ENCODE measurements around the gene ANKRD34A.

The ANKRD34A gene

DNA sequence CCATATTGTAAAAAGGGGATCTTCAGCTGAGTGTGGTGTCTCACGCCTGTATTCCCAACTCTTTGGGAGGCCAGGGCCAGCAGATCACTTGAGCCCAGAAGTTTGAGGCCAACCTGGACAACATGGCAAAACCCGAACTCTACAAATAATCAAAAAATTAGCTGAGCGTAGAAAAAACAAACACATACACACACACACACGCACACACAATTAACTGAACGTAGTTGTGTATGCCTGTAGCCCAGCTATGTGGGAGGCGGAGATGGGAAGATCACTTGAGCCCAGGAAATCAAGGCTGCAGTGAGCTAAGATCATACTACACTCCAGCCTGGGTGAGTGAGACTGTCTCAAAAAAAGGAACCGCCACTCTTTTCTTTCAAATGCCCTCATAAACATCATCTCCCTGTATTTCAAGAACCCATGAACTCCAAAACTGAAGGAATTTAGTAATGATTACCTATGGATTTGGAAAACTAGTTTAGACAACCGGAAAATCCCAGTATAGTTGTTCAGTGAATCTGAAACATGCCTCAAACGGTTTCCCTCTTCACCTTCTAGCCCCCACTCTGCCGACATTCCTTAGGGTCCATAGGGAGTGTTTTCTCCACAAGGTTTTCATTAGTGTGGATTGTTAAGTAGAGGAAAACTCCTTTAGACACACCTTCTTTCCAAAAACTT, 27.5 kb upstream of the ANKRD34A start:
- DNase-seq (ENCODE audit: low read depth, low spot score), result no peak

DNA sequence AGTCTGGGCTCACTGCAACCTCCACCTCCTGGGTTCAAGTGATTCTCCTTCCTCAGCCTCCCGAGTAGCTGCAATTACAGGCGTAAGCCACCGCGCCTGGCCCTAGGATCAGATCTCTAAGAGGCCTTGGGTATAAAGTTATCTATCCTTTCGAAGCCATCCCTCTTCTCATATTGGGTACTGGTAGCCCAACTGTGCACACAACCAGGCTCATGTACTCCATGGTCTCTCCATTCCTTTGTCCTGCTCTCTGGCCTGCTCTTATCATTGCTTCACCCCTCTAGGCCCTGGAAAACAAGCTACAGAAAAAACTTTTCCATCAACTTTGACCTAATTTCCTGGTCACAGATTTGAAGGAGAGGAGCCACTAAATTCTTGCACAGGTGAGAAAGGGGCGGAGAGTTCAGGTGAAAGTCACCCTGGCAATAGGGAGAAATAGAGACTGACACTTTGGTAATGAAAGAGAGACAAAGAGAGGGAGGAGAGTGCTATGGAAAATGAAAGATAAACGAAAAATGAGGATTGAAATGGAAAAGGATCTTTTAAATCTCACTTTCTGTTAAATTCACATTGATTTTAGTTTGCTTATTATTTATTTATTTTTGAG, 26.0 kb upstream of the ANKRD34A start:
- DNase-seq (ENCODE audit: low read depth, low spot score), result no peak

DNA sequence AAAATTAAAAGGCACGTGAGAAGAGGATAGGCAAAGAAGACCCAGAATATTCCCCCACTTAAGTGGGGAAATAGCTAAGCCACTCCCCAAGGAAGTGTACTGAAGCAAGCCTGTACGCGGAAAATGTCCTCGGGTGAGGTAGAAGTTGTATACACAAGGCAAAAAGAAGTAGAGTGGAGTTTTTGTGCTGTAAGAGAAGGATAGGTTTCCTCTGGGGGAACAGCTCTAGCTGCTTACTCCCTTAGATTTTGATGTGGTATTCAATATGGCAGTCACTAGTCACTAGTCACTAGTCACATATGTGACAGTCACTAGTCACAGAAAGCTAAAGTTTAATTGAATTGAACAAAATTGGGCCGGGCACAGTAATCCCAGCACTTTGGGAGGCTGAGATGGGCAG, 24.4 kb upstream of the ANKRD34A start:
- DNase-seq (ENCODE audit: low read depth, low spot score), result no peak

DNA sequence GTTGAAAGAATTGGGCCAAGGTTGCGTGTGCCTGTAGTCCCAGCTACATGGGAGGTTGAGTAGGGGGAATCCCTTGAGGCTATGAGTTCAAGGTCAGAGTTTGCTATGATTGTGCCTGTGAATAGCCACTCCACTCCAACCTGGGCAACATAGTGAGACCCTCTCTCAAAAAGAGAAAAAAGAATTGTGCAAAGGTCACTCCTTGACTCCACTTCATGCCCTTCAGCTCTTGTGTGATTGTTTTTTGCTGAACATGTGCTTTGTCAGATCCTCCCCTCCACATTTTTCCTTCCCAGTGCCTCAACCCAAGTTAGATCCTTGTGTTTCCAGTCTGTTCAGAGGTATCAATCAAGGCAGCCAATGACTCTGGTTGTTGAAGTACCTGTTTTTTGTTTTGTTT, 23.6 kb upstream of the ANKRD34A start:
- no peak for DNase-seq (ENCODE audit: low read depth, low spot score)

DNA sequence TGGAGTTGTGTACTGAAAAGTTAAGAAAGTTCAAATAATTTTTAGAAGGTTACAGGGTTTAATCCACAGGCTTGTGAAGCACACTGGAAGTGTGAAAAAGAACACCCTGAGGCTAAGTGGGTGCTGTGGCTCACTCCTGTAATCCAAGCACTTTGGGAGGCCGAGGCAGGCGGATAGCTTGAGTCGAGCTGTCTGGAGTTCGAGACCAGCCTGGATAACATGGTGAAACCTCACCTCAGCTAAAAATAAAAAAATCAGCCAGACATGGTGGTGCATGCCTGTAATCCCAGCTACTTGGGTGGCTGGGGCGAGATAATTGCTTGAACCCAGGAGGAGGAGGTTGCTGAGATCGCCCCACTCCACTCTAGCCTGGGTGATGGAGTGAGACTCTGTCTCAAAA, 22.2 kb upstream of the ANKRD34A start:
- no peak for DNase-seq (ENCODE audit: low read depth, low spot score)

DNA sequence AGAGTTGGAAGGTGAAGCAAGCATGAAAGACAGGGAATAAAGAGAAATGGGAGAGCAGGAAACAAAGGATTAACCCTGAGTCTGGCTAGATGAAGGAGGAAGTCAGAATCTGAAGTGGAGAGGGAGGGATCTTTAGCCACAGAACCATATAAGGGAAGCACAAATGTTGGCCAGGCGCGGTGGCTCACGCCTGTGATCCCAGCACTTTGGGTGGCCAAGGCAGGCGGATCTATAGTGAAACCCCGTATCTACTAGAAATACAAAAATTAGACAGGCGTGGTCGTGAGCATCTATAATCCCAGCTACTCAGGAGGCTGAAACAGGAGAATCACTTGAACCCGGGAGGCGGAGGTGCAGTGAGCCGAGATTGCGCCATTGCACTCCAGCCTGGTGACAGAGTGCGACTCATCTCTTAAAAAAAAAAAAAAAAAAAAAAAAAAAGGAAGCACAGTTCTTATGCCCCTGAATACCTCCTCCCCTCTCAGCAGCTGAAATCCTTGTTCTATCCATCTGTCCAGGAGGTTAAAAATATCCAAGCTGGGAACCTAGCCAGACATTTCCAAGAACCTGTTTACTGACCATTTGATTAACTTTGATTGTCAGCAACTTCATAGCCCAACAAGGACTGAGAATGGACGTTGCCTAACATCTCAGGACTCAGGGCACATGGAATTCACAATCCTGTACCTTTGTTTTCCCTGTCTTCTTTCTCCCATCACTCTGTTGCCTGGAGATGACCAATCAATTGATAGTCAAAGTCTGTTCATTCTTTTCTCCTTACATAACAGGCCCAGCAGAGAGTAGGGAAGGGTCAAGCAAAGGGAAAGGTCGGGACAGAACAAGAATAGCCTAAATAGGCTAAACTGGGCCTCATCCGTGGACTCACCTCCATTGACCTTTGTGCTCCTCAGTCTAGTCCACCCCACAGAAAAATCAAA, 21.4 kb upstream of the ANKRD34A start:
- no peak for DNase-seq (ENCODE audit: low read depth, low spot score)

DNA sequence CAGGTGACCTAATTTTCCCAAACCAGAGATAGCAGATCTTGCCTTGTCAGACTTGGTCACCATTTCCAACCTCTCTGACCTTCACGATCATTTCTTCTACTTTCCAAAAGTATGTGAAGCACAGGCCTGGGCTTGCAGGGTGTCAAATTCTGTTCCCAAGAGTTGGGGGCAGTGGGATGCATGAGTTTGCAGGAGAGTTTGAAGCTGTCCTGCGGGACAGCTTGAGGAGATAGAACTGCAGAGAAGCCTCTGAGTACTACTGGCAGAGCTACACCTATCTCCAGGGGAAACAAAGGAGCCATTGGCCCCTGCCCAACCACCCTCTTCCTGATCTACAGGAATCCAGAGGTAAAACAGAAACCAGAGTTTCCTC, 20.7 kb upstream of the ANKRD34A start:
- DNase-seq (ENCODE audit: low read depth, low spot score), result no peak

DNA sequence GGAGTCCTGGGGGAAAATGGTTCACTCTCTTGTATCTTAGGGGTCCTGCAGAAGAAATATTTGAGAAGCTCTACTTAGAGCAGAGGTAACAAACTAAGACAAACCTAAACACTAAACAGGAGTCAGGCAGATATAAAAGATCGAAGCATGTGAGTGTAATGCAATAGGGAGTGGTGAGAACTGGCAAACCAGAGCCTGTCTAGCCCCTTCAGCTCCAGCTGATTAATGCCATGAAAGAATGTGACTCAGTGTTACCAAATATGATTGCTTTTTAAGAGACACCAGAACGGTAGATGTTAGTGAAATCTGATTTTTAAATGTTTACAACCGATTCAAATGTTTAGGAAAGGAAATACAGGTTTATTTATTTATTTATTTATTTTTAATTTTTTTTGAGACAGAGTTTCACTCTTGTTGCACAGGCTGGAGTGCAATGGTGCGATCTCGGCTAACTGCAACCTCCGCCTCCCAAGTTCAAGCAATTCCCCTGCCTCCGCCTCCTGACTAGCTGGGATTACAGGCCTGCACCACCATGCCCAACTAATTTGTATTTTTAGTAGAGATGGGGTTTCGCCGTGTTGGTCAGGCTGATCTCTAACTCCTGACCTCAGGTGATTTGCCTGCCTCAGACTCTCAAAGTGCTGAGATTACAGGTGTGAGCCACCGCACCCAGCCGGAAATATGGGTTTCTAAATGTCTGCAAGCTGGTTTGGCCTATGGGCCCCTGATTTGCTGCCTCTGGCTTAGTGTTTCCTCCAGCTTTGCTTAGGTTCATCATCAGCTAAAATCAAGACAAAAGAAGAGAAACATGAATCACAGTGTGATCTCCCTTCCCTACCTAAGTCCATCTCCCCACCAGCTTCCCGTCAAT, 19.8 kb upstream of the ANKRD34A start:
- DNase-seq (ENCODE audit: low read depth, low spot score), result no peak

DNA sequence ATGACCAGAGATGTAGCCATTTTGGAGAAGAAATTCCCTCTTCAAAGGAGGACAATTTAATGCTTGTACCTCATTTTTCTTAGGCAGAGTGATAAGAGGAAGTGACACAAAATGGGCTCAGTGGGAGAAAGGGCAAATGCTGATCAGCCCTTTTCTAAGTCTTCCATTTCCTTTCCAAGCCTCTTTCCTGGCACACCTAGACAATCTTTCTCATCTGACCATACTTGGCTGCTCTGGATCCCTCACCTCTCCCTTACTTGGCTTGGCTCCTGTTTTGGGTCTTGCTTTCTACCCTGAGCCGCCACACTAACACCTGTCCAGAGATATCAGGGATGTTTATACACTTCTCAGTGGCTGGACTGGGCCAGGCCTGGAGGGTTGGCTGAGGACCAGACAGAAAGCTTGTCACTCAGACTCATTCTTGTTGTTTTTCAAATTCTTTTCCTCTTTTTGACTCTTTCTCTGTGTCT, 18.9 kb upstream of the ANKRD34A start:
- DNase-seq (ENCODE audit: low read depth, low spot score), result no peak

DNA sequence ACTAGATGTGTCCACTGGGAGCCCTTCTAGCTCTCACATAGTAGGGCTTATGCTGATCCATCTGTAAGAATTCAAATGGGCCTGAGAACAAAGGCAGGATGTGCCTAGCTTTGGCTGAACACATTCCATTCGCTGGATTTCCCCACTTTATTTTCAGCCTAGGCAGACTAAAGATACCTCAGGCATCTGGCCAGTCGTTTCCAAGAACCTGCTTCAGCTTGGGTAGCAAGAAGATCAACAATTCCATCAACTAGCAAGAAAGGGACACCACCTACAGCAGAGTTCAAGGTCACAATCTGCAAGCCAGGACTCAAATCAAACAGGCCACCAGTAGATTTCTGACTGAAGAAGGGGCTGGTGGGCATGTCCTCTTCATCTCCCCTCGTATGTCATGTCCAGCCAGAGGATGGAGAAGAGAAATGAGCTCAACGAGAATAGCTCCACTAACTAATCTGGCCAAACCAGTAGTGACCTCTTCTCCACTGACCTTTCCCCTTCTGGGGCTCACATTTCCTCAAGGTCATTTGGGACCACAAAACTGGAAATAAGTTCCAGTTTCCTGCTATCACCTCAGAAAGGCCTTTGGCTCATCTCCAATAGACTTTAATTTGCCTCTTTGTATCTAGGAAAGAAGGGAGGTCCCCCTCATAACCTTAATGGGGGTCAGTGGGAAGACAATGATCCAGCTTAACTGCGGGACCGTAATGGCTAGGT, 17.8 kb upstream of the ANKRD34A start:
- no peak for DNase-seq (ENCODE audit: low read depth, low spot score)

DNA sequence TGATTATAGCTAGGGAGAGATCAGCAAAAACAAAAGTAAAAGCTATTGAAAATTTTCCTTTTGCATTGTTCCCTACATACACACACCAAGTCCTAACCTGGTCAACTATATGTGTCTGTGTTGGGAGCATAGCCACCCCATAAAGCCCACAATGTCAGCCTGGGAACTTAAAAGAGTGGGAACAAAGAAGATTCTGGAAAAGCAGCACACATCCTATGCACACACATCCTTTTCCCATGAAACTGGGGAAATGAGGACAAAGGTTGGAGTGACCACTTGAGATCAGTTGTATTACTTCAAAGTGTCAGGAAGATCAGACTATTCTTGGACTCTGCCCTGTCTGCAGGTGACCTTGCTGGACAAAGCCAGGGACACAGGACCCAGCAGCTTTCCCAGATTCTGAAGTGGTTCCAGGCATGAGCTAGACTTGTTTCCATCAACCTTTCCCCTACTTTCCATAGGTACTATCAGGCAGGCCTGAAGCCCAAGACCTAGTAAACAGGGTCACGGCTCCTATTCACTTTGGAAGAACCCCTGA, 16.2 kb upstream of the ANKRD34A start:
- no peak for DNase-seq (ENCODE audit: low read depth, low spot score)

DNA sequence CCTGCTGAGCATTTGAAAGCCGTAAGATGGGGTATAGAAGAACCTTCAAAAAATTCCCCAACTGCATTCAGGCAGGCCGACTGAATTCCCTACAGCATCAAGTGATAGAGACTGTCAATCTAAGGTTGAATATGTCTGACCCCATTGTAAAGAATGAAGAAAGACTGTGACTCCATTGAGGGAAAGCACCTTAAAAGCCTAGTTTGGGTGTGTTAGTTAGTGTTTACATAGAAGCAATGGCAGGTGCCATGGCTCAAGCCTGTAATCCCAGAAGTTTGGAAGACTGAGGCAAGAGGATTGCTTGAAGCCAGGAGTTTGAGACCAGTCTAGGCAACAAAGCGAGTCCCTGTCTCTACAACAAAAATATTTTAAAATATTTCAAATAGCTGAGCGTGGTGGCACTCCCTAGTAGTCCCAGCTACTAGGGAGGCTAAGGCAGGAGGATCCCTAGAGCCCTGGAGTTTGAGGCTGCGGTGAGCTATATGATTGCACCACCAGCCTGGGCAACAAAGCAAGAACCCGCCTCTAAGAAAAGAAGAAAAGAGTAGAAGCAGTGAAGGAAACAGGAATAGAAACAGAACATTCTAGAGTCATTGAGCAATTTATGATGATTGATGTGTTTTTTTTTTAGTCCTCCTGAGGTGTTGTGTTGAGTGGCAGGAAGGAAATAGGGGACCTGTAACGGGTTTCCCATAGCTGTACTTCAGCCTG, 15.5 kb upstream of the ANKRD34A start:
- DNase-seq (ENCODE audit: low read depth, low spot score), result no peak

DNA sequence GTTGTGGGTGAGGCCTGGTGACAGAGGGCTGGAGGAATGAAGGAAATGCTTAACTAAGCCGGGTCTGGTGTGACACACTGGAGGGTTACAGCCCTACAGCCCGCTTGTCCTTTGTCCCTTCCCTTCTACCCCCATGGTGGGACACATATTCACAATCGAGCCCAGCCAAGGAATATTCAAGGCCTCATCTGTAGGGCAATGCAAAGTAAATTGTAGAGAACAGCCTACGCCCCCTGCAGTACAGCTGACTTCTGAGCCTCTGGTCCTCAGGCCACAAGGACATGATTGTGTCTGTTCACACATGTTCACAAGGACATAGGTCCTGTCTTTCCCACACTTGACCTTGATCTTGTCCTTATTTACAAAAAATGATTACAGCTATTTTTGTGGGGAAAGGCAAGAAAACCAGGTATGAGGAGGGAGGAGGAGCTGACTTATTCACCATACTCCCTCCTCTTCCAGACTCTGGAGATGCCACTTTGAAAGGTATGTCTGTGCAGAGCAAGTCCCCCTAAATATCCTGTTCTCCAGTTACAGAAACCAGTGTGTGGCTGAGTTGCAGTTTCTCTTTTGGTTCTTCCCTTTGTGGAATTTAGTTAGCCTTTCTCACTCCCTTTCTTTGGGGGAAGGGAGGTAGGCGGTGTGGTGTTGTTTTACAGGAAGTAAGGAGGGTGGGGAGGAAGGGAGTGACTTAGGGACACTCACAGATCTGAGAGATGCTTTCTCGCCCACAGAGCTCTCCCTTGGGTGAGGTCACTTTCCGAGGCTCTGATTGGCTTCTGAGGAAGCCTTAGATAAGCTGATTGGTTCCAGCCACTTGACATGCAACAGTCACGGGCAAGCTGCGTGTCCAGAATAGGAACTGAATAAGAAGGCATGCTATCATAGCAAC, 14.7 kb upstream of the ANKRD34A start:
- peak; percentile 60 for DNase-seq (ENCODE audit: low read depth, low spot score)

DNA sequence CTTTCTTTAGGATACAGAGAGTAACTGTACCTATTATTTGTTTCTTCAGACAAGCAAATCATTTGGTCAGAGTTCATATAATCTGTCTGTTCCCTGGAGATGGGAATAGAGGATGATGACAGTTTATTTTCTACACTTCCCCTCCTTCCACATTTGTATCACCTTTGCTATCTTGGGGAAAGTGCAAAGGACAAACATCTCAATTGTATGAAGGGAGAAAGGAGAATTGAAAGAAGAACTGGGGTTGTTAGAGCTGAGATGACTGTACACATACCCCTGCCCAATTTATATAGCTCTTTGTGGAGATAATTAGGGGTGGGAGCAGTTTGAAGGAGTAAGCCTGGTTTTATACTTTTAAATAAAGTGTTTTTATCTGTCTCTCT, 14.1 kb upstream of the ANKRD34A start:
- no peak for DNase-seq (ENCODE audit: low read depth, low spot score)

DNA sequence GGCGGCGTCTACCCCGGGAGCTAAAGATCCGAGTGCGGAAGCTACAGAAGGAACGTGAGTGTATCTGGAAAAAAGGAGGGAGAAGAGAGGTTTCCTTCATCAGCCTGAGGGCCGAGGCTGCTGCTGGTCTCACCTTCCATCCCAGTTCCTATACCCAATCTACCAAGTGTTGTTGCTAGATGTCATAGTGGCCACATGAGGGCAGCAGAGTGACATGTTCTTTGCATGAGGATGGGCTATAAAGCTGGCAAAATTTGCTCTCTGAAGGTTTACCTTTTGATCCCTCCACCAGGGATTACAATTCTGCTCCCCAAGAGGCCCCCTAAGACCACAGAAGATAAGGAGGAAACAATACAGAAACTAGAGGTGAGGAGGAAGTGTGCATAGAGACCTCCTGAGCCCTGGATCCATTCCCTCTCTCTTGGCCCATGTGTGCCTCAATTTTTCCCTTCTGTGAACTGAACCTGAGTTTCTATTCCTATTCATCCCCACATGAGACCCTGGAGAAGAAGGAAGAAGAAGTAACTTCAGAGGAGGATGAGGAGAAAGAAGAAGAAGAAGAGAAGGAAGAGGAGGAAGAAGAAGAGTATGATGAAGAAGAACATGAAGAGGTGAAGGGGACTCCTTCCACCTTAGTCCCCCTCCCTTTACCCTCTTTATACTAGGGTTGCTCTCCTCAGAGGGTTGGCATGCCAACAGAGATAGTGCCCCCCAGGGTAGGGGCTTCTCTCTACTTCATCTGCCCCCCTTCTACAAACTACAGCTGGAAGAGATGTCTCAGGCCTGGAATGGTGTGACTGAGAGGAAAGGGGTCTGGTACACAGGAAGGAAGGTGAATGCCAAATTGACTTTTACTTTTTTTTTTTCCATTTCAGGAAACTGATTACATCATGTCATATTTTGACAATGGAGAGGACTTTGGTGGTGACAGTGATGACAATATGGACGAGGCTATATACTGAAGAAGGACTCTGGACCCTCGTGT, 13.4 kb upstream of the ANKRD34A start:
- peak; percentile 63 for DNase-seq (ENCODE audit: low read depth, low spot score)

DNA sequence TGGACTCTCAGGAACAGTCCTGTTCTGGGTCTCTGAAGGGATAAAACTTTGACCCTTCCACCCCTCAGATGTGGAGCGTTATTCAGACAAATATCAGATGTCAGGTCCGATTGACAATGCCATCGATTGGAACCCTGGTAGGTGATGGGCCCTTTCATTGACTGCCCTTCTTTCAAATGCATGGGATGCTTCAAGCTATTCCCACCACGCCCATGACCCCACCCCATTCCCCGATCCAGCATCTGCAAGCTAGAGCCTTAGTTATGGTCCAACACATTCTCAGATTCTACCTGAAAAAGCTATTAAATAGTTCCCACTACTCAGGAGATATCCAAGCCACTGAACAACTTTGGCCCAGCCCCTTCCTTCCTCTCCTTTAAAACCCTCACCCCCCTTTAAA, 12.6 kb upstream of the ANKRD34A start:
- no peak for DNase-seq (ENCODE audit: low read depth, low spot score)

DNA sequence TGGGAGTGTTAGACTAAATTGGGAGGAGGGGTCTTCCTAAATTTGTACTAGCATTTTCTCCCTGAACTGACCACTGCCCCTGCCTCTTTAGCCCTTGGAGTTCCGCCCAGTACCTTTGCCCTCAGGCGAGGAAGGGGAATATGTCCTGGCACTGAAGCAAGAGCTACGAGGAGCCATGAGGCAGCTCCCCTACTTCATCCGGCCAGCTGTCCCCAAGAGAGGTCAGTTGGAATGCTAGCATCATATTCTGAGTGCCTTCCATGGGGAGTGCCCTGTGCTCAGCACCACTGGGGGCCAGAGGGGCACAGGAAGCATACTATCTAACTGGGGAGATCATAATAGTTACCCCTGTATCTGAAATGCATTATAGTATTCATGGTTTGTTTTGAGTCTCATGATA, 10.8 kb upstream of the ANKRD34A start:
- no peak for DNase-seq (ENCODE audit: low read depth, low spot score)

DNA sequence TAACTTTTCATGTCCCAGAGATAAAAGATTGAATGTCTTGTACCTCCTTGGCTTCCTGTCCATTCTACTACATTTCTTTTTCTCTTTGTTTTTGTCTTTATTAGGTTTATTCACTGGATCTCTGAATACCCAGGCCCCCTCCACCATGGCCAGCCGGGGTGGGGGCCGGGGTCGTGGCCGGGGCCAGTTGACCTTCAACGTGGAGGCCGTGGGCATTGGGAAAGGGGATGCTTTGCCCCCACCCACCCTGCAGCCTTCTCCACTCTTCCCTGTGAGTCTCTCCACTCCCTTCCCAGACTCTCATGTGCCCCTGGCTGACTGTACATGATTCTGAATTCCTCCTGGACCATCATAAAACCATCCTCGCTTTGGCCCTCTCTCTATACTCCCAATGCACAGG, 10.3 kb upstream of the ANKRD34A start:
- DNase-seq (ENCODE audit: low read depth, low spot score), result no peak
